ENCODE data around the gene CPT1B.

Gene CPT1B

DNA sequence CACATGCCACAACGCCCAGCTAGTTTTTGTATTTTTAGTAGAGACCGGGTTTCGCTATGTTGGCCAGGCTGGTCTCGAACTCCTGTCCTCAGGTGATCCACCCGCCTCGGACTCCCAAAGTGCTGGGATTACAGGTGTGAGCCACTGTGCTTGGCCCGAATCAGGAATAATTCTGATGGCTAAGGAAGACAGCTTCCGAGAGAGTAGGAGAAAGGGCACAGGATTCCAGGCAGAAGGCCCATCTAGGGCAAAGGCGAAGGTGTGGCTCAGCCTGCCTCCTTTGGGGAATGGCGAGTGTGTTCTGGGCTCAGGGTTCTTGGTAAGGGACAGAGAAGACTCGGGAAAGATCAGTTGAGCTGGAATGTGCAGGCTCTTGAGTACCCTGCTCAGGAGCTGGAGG, 13.9 kb downstream of the CPT1B start:
- Histone ChIP-seq H2AFZ (ENCODE audit: low read depth, low read length) (no peak overlapping the region), H3K4me1 (ENCODE audit: insufficient read depth, low read length) (peaks cover 5% of the 10 kb centered on the region), H3K4me3 (ENCODE audit: low read length) (no peak overlapping the region), H3K27me3 (ENCODE audit: insufficient read depth, low read length) (peaks cover 3% of the 10 kb centered on the region), H3K36me3 (ENCODE audit: insufficient read depth, low read length) (peaks cover 15% of the 10 kb centered on the region), H3K9me3 (ENCODE audit: low read length) (no peaks in the 10 kb centered on the region)

DNA sequence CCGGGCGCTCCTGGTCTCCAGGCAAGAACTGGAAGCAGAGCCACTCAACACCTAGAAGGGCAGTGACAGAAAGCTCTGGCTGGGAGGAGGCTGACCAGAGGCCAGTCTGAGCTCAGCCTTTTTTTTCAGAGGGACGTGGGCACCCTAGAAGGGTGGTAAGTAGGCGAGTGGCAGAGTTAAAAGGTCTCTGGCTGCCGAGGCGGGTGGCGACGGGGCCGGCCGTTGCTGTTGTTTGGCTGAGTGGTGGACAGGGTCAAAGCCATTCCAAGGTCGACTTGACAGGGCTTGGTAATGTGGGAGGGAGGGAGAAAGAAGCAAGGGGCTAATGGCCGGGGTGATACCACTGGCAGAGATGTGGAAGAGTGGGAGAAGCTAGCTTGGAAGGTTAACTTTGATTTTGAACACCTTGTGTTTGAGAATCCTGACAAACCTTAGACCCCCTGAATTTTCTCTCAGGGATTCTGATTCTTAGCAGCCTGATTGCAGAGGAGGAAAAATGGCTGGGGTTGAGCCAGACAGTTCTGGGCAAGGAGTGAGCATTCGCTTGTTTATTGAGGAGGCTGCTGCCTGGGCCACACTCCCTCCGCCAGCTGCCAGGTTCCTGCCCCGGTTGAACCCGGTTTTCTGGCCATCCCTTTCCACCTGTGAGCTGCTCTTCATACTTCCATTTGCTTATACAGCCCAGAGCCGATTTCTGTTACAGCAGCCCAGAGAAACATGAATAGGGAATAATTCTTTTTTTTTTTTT, 14.6 kb downstream of the CPT1B start:
- Histone ChIP-seq H3K4me3 (ENCODE audit: low read length) (peak overlapping the region; percentile 78), H3K9me3 (ENCODE audit: low read length) (no peaks in the 10 kb centered on the region), H2AFZ (ENCODE audit: low read depth, low read length) (peak overlapping the region; percentile 74), H3K4me1 (ENCODE audit: insufficient read depth, low read length) (peaks cover 5% of the 10 kb centered on the region), H3K36me3 (ENCODE audit: insufficient read depth, low read length) (peaks cover 8% of the 10 kb centered on the region), H3K27me3 (ENCODE audit: insufficient read depth, low read length) (peaks cover 4% of the 10 kb centered on the region)

DNA sequence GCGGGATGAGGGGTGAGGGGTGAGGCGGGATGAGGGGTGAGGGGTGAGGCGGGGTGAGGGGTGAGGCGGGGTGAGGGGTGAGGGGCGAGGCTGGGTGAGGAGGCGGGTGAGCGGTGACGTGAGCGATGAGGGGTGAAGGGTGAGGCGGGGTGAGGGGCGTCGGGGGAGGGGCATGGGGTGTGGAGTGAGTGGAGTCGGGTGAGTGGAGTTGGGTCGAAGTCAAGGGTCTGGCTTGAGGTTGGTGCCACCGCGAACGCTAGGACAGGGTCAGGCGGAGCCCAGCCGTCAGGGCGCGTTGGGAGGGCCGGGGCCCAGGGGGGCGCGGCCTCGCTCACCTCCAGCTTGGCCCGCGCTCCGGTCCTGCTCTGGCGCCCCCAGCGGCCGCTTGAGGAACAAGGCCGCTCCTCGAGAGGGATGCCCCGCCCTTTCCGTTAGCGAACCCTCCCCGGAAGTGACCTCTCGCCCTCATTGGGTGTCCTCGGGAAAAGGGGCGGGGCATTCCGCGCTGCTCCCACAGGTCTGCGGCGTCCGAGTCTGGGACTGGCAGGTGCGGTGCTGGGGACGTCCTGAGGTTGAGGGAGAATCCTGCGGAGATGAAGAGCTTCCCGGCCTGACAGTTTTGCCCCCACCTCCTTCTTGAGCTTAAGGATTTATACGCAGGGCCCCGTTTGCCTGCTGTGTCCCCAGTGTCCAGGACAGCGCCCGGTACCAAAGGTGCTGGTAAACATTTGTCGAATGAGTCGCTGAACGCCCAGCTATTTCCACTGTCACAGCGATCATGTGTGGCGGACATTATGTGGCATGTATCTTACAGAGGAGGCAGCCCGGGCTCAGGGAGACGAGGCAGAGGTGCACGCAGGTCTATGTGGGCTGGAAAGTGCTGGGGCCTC, 15.5 kb downstream of the CPT1B start, which contains the start of gene SYCE3:
TSS of gene SYCE3 (minus strand) at position 397 of the 890 bp plus-strand sequence. CDS start 6,514 bp downstream, outside the sequence.
- H2AFZ ChIP-seq (ENCODE audit: low read depth, low read length), result peak within 1 kb of the TSS; percentile 74
- H3K27me3 ChIP-seq (ENCODE audit: insufficient read depth, low read length), result peaks cover 7% of the 10 kb centered on the region
- no peaks in the 10 kb centered on the region for H3K9me3 ChIP-seq (ENCODE audit: low read length)

DNA sequence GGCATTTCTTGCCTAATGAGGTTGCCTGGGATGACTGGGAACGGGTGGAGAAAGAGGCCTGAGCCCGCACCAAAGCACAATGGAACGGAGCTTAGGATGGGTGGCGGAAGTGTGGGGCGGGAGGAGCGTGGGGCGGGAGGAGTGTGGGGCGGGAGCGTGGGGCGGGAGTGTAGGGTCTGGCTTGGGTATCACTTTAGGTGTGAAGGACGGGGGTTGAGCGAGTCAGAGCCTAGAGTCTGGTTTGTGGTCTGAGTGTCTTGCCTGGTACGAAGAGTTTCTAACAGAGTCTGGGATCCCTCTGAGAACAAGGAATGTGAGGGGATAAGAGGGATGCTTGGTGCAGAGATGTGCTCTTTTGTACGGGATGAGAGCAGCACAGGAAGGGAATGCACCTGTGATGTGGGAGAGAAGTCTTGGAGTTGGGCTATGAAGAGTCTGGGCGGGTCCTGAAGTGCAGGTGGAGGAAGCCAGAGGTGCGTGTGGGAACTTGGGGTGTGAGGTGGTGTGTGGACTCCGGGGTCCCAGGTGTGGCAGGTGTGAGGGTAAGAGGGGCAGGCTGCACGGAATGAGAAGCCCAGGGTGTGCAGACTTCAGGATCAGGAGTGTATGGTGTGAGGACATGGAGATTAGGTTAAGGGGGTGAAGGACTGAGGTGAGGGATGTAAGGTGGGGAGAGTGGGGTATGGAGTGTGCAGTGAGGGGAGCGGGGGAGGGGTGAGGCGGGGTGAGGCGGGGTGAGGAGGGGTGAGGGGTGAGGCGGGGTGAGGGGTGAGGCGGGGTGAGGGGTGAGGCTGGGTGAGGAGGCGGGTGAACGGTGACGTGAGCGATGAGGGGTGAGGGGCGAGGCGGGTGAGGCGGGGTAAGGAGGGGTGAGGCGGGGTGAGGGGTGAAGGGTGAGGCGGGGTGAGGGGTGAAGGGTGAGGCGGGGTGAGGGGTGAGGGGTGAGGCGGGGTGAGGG, 16.5 kb downstream of the CPT1B start:
- no peaks in the 10 kb centered on the region for H3K36me3 ChIP-seq (ENCODE audit: insufficient read depth, low read length)
- H3K4me1 ChIP-seq (ENCODE audit: insufficient read depth, low read length), result peaks cover 5% of the 10 kb centered on the region
- no peaks in the 10 kb centered on the region for H3K9me3 ChIP-seq (ENCODE audit: low read length)
- no peak overlapping the region for H2AFZ ChIP-seq (ENCODE audit: low read depth, low read length)
- peaks cover 10% of the 10 kb centered on the region for H3K27me3 ChIP-seq (ENCODE audit: insufficient read depth, low read length)
- H3K4me3 ChIP-seq (ENCODE audit: low read length), result no peak overlapping the region

More for the DNA sequence above, 15.5 kb downstream of the CPT1B start, which contains the start of gene SYCE3:
- Histone ChIP-seq H3K36me3 (ENCODE audit: insufficient read depth, low read length) (peaks cover 4% of the 10 kb centered on the region), H3K4me3 (ENCODE audit: low read length) (peak within 1 kb of the TSS; percentile 78), H3K4me1 (ENCODE audit: insufficient read depth, low read length) (peaks cover 5% of the 10 kb centered on the region)

DNA sequence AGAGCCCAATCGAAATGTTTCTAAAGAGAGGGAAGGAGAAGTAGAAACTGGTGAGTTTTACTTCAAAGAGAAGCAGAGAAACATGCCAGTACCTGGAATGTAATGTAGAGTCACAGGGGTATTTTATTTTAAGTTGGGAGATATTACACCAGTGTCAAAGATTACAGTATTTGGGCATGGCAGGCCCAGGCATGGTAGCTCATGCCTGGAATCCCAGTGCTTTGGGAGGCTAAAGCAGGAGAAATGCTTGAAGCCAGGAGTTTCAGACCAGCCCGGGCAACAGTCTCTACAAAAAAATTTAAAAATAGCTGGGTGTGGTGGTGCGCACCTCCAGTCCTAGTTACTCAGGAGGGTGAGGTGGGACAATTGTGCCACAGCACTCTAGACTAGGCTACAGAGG, 18.2 kb downstream of the CPT1B start:
- Histone ChIP-seq H3K4me1 (ENCODE audit: insufficient read depth, low read length) (peaks cover 5% of the 10 kb centered on the region), H3K9me3 (ENCODE audit: low read length) (no peaks in the 10 kb centered on the region), H3K27me3 (ENCODE audit: insufficient read depth, low read length) (peaks cover 10% of the 10 kb centered on the region), H3K4me3 (ENCODE audit: low read length) (no peak overlapping the region), H2AFZ (ENCODE audit: low read depth, low read length) (no peak overlapping the region), H3K36me3 (ENCODE audit: insufficient read depth, low read length) (no peaks in the 10 kb centered on the region)

DNA sequence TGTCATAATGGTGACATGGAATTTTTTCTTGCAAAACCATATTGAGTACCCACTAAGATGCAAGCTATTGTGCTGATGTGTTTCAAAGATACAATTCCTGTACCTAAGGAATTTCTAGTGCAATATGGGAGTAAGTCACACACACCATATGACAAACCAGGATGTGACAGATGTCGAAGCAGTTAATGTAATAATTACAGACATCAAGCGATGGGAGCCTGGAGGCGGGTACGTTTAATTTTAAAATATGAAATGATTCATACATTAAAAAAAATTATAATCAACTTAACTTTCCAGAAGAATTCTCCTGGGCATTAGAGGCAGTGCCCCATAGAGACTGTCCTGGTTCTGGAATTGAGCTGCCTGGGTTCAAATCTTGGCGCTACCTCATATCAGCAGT, 21.5 kb downstream of the CPT1B start:
- Histone ChIP-seq H3K36me3 (ENCODE audit: insufficient read depth, low read length) (no peaks in the 10 kb centered on the region), H3K4me1 (ENCODE audit: insufficient read depth, low read length) (no peaks in the 10 kb centered on the region), H3K4me3 (ENCODE audit: low read length) (no peak overlapping the region), H3K27me3 (ENCODE audit: insufficient read depth, low read length) (peaks cover 10% of the 10 kb centered on the region), H3K9me3 (ENCODE audit: low read length) (no peaks in the 10 kb centered on the region), H2AFZ (ENCODE audit: low read depth, low read length) (no peak overlapping the region)

DNA sequence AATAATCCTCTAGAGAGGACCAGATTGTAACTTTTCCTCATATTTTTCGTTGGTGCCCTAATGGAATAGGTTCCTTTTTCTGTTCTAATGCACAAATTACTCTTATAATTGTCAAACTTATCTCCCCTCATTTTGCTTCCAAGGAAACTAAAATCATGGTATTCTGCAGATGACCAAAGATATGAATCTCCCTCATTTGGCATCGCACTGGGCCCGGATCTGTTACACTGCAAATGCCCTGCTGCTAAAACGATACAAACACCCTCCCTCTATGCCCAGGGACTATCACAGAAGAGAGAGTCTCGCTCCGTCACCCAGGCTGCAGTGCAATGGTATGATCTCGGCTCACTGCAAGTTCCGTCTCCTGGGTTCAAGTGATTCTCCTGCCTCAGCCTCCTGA, 24.9 kb downstream of the CPT1B start:
- no peaks in the 10 kb centered on the region for H3K36me3 ChIP-seq (ENCODE audit: insufficient read depth, low read length)
- H2AFZ ChIP-seq (ENCODE audit: low read depth, low read length), result no peak overlapping the region
- H3K4me1 ChIP-seq (ENCODE audit: insufficient read depth, low read length), result no peaks in the 10 kb centered on the region

DNA sequence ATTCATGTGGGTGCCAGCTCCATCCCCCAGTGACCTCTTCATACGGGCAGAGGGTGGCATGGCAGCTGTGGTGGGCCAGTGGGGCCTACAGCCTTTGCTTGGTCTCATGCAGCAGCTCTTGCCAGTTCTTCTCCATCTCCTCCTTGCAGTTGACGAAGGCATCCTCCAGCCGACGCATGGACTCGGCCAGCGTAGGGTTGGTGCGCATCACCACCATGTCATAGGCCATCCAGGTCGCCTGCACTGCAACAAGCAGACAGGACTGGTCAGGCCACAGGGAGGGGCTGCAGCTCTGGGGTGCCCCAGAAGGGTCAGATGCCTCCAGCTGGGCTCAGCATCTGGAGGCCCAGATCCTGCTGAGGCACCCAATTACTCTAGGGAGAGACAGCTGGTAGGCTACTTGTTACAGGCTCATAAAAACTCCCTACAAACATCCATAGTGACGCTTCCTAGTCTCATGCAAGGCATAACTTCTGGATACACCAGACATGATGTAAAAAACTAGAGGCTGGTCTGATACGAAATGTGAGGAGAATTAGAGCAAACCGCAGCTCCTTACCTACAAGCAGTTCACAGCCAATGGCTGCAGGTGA, 27.0 kb downstream of the CPT1B start:
- Histone ChIP-seq H3K9me3 (ENCODE audit: low read length) (no peaks in the 10 kb centered on the region), H3K27me3 (ENCODE audit: insufficient read depth, low read length) (peaks cover 11% of the 10 kb centered on the region), H3K4me1 (ENCODE audit: insufficient read depth, low read length) (no peaks in the 10 kb centered on the region), H2AFZ (ENCODE audit: low read depth, low read length) (no peak overlapping the region), H3K36me3 (ENCODE audit: insufficient read depth, low read length) (no peaks in the 10 kb centered on the region), H3K4me3 (ENCODE audit: low read length) (no peak overlapping the region)

More for the DNA sequence above, 24.9 kb downstream of the CPT1B start:
- Histone ChIP-seq H3K4me3 (ENCODE audit: low read length) (no peak overlapping the region), H3K27me3 (ENCODE audit: insufficient read depth, low read length) (peaks cover 15% of the 10 kb centered on the region), H3K9me3 (ENCODE audit: low read length) (no peaks in the 10 kb centered on the region)

DNA sequence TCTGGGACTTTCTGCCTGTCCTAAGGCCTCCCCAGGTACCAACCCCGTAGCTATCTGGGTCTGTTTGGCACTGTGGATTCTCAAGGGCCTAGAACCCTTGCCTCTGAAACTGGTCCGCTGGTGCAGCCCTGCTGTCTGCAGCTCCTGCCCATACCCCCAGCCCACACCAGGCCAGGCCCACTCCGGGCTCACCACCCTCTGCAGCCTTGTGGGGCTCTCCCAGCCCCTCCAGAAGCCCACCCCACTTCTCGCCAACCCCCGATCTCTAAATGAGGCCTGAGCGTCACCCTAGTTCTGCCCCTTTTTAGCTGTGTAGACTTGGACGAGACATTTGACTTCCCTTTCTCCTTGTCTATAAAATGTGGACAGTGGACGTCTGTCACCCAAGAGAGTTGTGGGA, 27.8 kb downstream of the CPT1B start:
- no peak overlapping the region for H2AFZ ChIP-seq (ENCODE audit: low read depth, low read length)
- no peak overlapping the region for H3K4me3 ChIP-seq (ENCODE audit: low read length)
- H3K36me3 ChIP-seq (ENCODE audit: insufficient read depth, low read length), result no peaks in the 10 kb centered on the region
- peaks cover 11% of the 10 kb centered on the region for H3K27me3 ChIP-seq (ENCODE audit: insufficient read depth, low read length)
- H3K4me1 ChIP-seq (ENCODE audit: insufficient read depth, low read length), result no peaks in the 10 kb centered on the region
- H3K9me3 ChIP-seq (ENCODE audit: low read length), result no peaks in the 10 kb centered on the region

DNA sequence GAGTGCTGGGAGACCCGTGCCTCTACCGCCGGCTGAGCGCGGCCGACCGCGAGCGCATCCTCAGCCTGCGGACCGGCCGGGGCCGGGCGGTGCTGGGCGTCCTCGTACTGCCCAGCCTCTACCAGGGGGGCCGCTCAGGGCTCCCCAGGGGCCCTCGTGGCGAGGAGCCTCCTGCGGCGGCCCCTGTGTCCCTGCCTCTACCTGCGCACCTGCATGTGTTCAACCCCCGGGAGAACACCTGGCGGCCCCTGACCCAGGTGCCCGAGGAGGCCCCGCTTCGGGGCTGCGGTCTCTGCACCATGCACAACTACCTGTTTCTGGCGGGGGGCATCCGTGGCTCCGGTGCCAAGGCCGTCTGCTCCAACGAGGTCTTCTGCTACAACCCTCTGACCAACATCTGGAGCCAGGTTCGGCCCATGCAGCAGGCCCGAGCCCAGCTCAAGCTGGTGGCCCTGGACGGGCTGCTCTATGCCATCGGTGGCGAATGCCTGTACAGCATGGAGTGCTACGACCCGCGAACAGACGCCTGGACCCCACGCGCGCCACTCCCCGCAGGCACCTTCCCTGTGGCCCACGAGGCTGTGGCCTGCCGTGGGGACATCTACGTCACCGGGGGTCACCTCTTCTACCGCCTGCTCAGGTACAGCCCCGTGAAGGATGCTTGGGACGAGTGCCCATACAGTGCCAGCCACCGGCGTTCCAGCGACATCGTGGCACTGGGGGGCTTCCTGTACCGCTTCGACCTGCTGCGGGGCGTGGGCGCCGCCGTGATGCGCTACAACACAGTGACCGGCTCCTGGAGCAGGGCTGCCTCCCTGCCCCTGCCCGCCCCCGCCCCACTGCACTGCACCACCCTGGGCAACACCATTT, 29.1 kb downstream of the CPT1B start:
- no peaks in the 10 kb centered on the region for H3K4me1 ChIP-seq (ENCODE audit: insufficient read depth, low read length)
- H3K36me3 ChIP-seq (ENCODE audit: insufficient read depth, low read length), result no peaks in the 10 kb centered on the region
- H3K27me3 ChIP-seq (ENCODE audit: insufficient read depth, low read length), result peaks cover 16% of the 10 kb centered on the region
- H3K9me3 ChIP-seq (ENCODE audit: low read length), result no peaks in the 10 kb centered on the region
- H3K4me3 ChIP-seq (ENCODE audit: low read length), result no peak overlapping the region
- no peak overlapping the region for H2AFZ ChIP-seq (ENCODE audit: low read depth, low read length)

DNA sequence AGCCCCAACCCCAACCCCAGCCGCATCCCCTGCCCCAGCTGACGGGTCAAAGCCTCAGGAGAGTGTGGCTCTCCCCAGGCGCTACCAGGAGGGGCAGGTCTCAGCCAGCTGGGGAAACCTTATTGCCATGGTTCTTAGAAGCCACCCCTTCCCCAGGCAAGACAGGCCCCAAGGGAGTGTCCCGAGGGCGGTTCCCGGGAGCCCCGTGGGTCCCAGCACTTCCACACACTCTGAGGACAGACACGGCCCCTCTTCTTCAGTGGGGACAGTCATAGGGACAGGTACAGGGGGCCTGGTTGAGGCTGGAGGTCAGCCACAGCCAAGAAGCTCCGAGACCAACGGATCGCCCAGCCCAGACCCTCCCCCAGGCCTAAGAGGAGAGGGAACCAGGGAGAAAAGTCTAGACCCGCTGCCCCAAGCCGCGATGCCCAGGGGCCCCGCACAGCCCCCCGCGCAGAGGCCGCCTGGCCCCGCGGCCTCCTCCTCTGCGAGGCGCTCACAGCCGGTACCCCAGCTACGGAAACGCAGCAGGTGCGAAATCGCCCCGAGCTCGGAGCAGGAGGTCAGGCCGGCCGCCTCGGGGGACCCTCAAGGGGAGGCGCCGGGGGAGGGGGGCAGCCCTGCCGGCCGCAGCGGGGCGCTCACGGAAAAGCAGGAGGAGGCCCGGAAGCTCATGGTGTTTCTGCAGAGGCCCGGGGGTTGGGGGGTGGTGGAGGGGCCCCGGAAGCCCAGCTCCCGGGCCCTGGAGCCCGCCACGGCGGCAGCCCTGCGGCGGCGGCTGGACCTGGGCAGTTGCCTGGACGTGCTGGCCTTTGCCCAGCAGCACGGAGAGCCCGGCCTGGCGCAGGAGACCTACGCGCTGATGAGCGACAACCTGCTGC, 29.9 kb downstream of the CPT1B start:
- Histone ChIP-seq H3K4me1 (ENCODE audit: insufficient read depth, low read length) (no peaks in the 10 kb centered on the region), H3K27me3 (ENCODE audit: insufficient read depth, low read length) (peaks cover 16% of the 10 kb centered on the region), H2AFZ (ENCODE audit: low read depth, low read length) (no peak overlapping the region), H3K4me3 (ENCODE audit: low read length) (no peak overlapping the region), H3K36me3 (ENCODE audit: insufficient read depth, low read length) (no peaks in the 10 kb centered on the region), H3K9me3 (ENCODE audit: low read length) (no peaks in the 10 kb centered on the region)
